Kidney epithelial cell (primary cell): ENCODE measurements around the gene NSD2. TPM values are rescaled to one million over a fixed set of nuclear protein-coding genes. Genes with fewer than 3 reads are reported as not detected.

Experiments
- DNase-seq: peaks from one replicate; pipeline ENCODE4 v3.0.0-alpha.2; 2010; ENCODE audit warnings: low read depth
- H3K27me3 ChIP-seq: 2 replicates; pipeline ENCODE4 v1.6.0; 2011; ENCODE audit warnings: low read length; ENCODE audit not compliant: control insufficient read depth, insufficient read depth
- H3K36me3 ChIP-seq: 2 replicates; pipeline ENCODE4 v1.5.1; 2011; ENCODE audit warnings: low read length; ENCODE audit not compliant: control insufficient read depth, insufficient read depth
- H3K4me3 ChIP-seq: 2 replicates; pipeline ENCODE4 v1.5.1; 2011; ENCODE audit warnings: low read depth, mild to moderate bottlenecking, control low read depth, low read length
- total RNA-seq: library from RNA; depleted of rRNA; stranded (reverse); fragments of >200 nt; gene quantifications from 2 replicates; pipeline ENCODE4 v1.2.3, GENCODE V29; 2015
- TF ChIP-seq, protein P1 (sequence below): IDR thresholded peaks from 2 replicates; pipeline ENCODE4 v1.5.1; 2011; ENCODE audit warnings: mild to moderate bottlenecking, moderate library complexity, low read length, control low read depth, inconsistent platforms; ENCODE audit not compliant: insufficient read depth, poor library complexity, severe bottlenecking

The NSD2 gene
- total RNA-seq, 1 donor from 2014 or later = 68.5 TPM

DNA sequence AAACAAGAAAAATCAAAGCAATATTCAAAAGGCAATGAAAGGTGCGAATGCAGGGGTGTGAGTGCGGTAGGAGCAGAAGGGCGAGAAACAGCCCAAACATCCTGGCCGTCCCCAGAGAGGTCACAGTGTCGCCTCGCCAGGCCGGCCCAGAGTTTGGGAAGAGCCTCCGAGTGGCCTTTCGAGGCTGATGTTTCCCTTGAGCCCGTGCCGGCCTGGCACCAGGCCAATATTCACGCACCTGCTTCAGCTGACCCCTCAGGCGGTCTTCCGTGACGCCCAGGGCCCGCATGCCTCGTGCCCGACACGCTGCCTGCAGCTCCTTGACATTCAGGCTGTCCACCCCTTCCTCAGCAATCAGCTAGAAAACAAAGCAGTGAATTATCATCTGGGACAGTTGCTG lies 45.9 kb upstream of the NSD2 start:
- TF ChIP-seq, protein P1, sequence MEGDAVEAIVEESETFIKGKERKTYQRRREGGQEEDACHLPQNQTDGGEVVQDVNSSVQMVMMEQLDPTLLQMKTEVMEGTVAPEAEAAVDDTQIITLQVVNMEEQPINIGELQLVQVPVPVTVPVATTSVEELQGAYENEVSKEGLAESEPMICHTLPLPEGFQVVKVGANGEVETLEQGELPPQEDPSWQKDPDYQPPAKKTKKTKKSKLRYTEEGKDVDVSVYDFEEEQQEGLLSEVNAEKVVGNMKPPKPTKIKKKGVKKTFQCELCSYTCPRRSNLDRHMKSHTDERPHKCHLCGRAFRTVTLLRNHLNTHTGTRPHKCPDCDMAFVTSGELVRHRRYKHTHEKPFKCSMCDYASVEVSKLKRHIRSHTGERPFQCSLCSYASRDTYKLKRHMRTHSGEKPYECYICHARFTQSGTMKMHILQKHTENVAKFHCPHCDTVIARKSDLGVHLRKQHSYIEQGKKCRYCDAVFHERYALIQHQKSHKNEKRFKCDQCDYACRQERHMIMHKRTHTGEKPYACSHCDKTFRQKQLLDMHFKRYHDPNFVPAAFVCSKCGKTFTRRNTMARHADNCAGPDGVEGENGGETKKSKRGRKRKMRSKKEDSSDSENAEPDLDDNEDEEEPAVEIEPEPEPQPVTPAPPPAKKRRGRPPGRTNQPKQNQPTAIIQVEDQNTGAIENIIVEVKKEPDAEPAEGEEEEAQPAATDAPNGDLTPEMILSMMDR = no peak

DNA sequence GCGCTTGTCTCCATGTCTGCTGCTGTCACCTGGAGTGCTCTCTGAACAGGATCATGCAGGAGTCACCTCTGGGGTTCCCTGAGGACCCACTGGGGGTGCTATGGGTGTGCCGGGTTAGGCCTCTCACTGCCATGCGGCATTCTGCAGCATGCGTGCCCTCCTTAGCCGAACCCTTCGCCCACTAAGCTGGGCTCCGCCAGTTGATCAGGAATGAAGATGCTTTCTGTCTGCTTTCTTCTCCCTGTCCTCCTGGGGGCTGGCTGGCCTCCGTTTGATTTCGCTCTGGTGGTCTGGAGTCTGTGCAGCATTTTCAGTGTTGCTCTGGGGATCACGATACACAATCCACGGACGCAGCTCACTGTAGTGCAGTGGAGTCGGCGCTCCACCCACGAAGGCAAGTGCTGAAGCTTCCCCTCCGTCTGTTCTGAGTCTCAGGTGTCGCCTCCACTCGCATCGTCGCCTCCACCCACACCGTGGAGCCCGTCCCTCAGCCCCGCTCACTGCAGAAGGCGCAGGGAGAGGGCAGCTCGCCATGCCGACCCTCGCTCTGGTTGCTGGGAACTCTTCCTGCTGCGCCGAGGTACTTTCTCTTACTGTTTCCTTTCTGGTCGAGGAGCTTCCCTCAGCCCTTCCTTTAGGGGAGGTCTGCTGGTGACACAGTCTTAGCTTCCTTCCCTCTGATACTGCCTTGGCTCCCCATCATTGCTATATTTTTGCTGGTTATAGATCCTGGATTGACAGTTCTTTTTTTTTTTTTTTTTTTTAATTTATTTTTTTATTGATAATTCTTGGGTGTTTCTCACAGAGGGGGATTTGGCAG lies 44.5 kb upstream of the NSD2 start:
- no peaks in the 10 kb centered on the region for H3K27me3 ChIP-seq
- H3K4me3 ChIP-seq = no peak overlapping the region
- H3K36me3 ChIP-seq = peaks cover 1% of the 10 kb centered on the region
- TF ChIP-seq, protein P1 = no peak
- no peak for DNase-seq

More for the DNA sequence above, 45.9 kb upstream of the NSD2 start:
- DNase-seq = no peak
- Histone ChIP-seq H3K27me3 (no peaks in the 10 kb centered on the region), H3K4me3 (no peak overlapping the region), H3K36me3 (peaks cover 1% of the 10 kb centered on the region)

DNA sequence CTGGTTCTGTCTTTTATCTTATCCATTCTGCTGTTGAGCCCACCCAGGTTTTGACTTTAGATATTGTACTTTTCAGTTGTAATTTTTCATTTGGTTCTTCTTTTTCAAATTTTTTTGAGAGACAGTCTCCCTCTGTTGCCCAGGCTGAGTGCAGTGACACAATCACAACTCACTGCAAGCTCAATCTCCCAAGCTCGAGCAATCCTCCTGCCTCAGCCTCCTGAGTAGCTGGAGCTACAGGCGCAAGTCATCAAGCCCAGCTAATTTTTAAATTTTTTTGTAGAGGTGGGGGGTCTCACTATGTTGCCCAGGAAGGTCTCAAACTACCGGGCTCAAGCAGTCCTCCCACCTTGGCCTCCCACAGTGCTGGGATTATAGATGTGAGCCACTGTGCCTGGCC lies 41.0 kb upstream of the NSD2 start:
- H3K4me3 ChIP-seq = no peak overlapping the region
- peaks cover 3% of the 10 kb centered on the region for H3K36me3 ChIP-seq

DNA sequence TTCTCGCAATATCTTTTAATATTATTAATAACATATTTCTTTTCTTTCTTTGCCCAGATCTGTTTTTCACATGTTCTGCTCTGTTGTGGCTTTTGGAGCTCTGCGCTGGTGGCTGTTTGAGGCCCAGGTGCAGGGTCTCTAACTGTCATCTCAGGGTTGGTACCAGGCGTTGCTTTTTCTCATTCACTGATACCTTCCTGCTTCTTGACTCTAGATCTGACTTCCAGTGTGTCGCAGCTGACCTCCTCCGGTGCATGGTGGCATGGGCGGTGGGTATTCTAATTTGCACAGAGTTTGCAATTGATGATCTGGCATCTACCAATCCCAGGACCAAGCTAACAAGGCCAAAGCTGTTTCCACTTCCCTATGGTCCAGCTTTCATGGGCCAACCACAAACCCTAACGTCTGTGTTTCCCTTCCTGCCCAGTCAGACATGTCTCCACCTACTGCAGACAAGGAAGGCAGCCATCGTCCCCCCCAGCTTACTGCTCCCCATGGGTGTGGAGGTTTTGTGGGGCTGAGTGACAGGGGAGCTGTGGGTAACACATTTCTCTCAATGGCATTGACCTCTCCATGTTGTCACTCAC lies 40.5 kb upstream of the NSD2 start:
- peaks cover 3% of the 10 kb centered on the region for H3K36me3 ChIP-seq
- H3K4me3 ChIP-seq = no peak overlapping the region
- no peak for DNase-seq
- TF ChIP-seq, protein P1 = no peak
- no peaks in the 10 kb centered on the region for H3K27me3 ChIP-seq

More for the DNA sequence above, 41.0 kb upstream of the NSD2 start:
- no peak for DNase-seq
- H3K27me3 ChIP-seq = no peaks in the 10 kb centered on the region
- TF ChIP-seq, protein P1 = no peak

DNA sequence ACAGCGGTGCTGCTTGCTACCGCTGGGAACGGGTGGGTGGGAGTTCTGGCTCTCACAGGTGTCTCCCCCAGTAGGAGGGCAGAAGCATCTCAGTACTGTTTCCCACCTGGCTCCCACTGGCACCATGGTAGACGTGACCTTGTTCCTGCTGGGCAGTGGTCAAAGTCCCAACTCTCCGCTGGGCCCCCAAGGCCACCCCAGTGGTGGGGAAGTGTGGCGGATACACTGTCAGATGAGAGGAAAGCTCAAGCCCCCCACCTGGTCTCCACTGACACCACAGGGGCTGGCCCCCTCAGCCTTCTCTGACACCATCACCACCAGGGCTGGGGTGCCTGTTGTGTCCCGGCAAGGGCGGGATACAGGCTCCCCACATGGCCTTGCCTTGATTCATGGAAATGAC lies 39.9 kb upstream of the NSD2 start:
- Histone ChIP-seq H3K36me3 (peaks cover 3% of the 10 kb centered on the region), H3K27me3 (no peaks in the 10 kb centered on the region), H3K4me3 (no peak overlapping the region)
- TF ChIP-seq, protein P1 = no peak
- DNase-seq = no peak
